Activated T-helper 9 cell treated with anti-CD3 and anti-CD28 coated beads, Interleukin-2, amount 50 U/mL, for 16 hours (primary cell): ENCODE data around the gene IQSEC3.

Experiments
- DNase-seq: peaks from one replicate; pipeline ENCODE4 v3.0.0-alpha.2; 2020; ENCODE audit warnings: low read depth

Gene IQSEC3

GRCh38 chr12:80681-81190 lies 14.2 kb downstream of the IQSEC3 start:
- no peak for DNase-seq

GRCh38 chr12:82740-83139 lies 16.2 kb downstream of the IQSEC3 start:
- no peak for DNase-seq

GRCh38 chr12:84056-84455 lies 17.5 kb downstream of the IQSEC3 start:
- no peak for DNase-seq

GRCh38 chr12:85191-85666 lies 18.7 kb downstream of the IQSEC3 start:
- no peak for DNase-seq

- DNase-seq, result no peak
These were observed 20.7 kb downstream of the IQSEC3 start for GRCh38 chr12:87315-87714.

GRCh38 chr12:87856-88255 lies 21.3 kb downstream of the IQSEC3 start:
- no peak for DNase-seq

- no peak for DNase-seq
These were observed 23.1 kb downstream of the IQSEC3 start for GRCh38 chr12:89653-90052.

GRCh38 chr12:91213-91612 lies 24.6 kb downstream of the IQSEC3 start:
- no peak for DNase-seq

GRCh38 chr12:93266-94005 lies 26.9 kb downstream of the IQSEC3 start:
- DNase-seq, result no peak

GRCh38 chr12:96543-96942 lies 30.0 kb downstream of the IQSEC3 start:
- DNase-seq, result no peak

- no peak for DNase-seq
These were observed 32.4 kb downstream of the IQSEC3 start for GRCh38 chr12:98924-99352.

GRCh38 chr12:99605-100004 lies 33.0 kb downstream of the IQSEC3 start:
- no peak for DNase-seq

GRCh38 chr12:101969-102878 lies 35.7 kb downstream of the IQSEC3 start:
- DNase-seq, result no peak

GRCh38 chr12:102879-103168 lies 36.3 kb downstream of the IQSEC3 start:
- no peak for DNase-seq

- DNase-seq, result no peak
These were observed 36.8 kb downstream of the IQSEC3 start for GRCh38 chr12:103169-103981.

- DNase-seq, result no peak
These were observed 38.0 kb downstream of the IQSEC3 start for GRCh38 chr12:104551-105081.

GRCh38 chr12:105696-106095 lies 39.1 kb downstream of the IQSEC3 start:
- DNase-seq, result no peak

- DNase-seq, result no peak
These were observed 39.6 kb downstream of the IQSEC3 start for GRCh38 chr12:106118-106591.

GRCh38 chr12:108594-108993 lies 42.0 kb downstream of the IQSEC3 start:
- no peak for DNase-seq

- no peak for DNase-seq
These were observed 42.9 kb downstream of the IQSEC3 start for GRCh38 chr12:109446-109845.

GRCh38 chr12:109872-110271 lies 43.3 kb downstream of the IQSEC3 start:
- no peak for DNase-seq
